HCT116 (cell line): ENCODE data around the gene NTRK3. TPM values are rescaled to one million over a fixed set of nuclear protein-coding genes. Genes with fewer than 3 reads are reported as not detected.

ENCODE experiments used
- ATAC-seq: fragments of 200-7000 bp; cut with Tn5 transposase; 2 replicates; pipeline ENCODE4 v1.9.1; 2020; ENCODE audit warnings: mild to moderate bottlenecking, moderate library complexity
- BruUV-seq: library from RNA; stranded (reverse); fragments of 400-500 nt; replicated peaks from 2 replicates; lab custom pipeline; 2021; lab: Mats Ljungman, UMichigan
- CTCF ChIA-PET: fragments of 300-600 bp; sonication (Branson Sonifier 250); formaldehyde crosslinking; loops from one replicate; lab custom pipeline; 2021; ENCODE audit warnings: antibody characterized with exemption; lab: Charles Lee
- POLR2A ChIA-PET: fragments of 300-600, 350-600 bp; sonication (Branson Sonifier 250); formaldehyde crosslinking; loops from one replicate; lab custom pipeline; 2021; ENCODE audit warnings: antibody characterized with exemption; lab: Charles Lee
- RAD21 ChIA-PET, 2 experiments: fragments of 300-600 bp; sonication (Branson Sonifier 250); formaldehyde crosslinking; loops; one replicate each; lab custom pipeline; 2023; ENCODE audit warnings: low total read pairs in 2 of 2; ENCODE audit not compliant: uncharacterized antibody in 2 of 2, unreplicated experiment in 2 of 2, low non-redundant PET in 1 of 2; lab: Charles Lee
- DNase-seq: peaks from one replicate; pipeline ENCODE4 v3.0.0-alpha.2; 2010; ENCODE audit warnings: low read depth, low spot score
- H2AFZ ChIP-seq: fragments of 200-600 bp; shearing (Covaris generic), sonication (generic); 2 replicates; pipeline ENCODE4 v1.6.1; 2017; ENCODE audit warnings: low read depth, mixed run types, mixed read lengths, antibody characterized with exemption, low read length; ENCODE audit not compliant: poor library complexity, severe bottlenecking
- H3K27ac ChIP-seq: 2 replicates; pipeline ENCODE4 v1.5.1; 2012; ENCODE audit warnings: low read depth, low read length
- H3K27me3 ChIP-seq: fragments of 200-600 bp; sonication (generic); 2 replicates; pipeline ENCODE4 v1.6.1; 2016; ENCODE audit warnings: mixed run types, low read length, mixed read lengths; ENCODE audit not compliant: insufficient read depth
- H3K36me3 ChIP-seq, 2 experiments: fragments of 200-500 bp in 1 of 2; fragments of 200-600 bp in 1 of 2; sonication (Bioruptor generic) in 1 of 2; sonication (generic) in 1 of 2; 2 replicates each; pipeline versions ENCODE4 v1.5.1 to v1.6.1; 2014 to 2016; ENCODE audit warnings: low read length in 2 of 2, inconsistent platforms in 1 of 2, mixed read lengths in 1 of 2, mixed run types in 1 of 2; ENCODE audit not compliant: insufficient read depth in 2 of 2, control insufficient read depth in 1 of 2
- H3K4me1 ChIP-seq, 2 experiments: fragments of 200-600 bp in 1 of 2; sonication (generic) in 1 of 2; 2 replicates each; pipeline versions ENCODE4 v1.5.1 to v1.6.1; 2012 to 2017; ENCODE audit warnings: low read length in 2 of 2, inconsistent platforms in 1 of 2, mild to moderate bottlenecking in 1 of 2, mixed read lengths in 1 of 2, mixed run types in 1 of 2, moderate library complexity in 1 of 2; ENCODE audit not compliant: insufficient read depth in 2 of 2, control insufficient read depth in 1 of 2
- H3K4me2 ChIP-seq: fragments of 200-600 bp; sonication (generic); 2 replicates; pipeline ENCODE4 v1.6.1; 2017; ENCODE audit warnings: mixed run types, low read length, mixed read lengths
- H3K4me3 ChIP-seq, 2 experiments: fragments of 200-600 bp in 1 of 2; sonication (generic) in 1 of 2; replicated peaks in 1 of 2; 2 replicates each; pipeline ENCODE4 v1.5.1; 2011 to 2016; ENCODE audit warnings: low read length in 2 of 2, control low read depth in 1 of 2, low read depth in 1 of 2, mild to moderate bottlenecking in 1 of 2, mixed read lengths in 1 of 2, mixed run types in 1 of 2
- H3K79me2 ChIP-seq: fragments of 200-600 bp; sonication (generic); 2 replicates; pipeline ENCODE4 v1.6.1; 2017; ENCODE audit warnings: mild to moderate bottlenecking, mixed run types, low read length, moderate library complexity, mixed read lengths; ENCODE audit not compliant: insufficient read depth
- H3K9ac ChIP-seq: fragments of 200-600 bp; sonication (generic); 2 replicates; pipeline ENCODE4 v1.6.1; 2016; ENCODE audit warnings: low read length, mixed read lengths
- H3K9me2 ChIP-seq: fragments of 200-600 bp; sonication (generic), shearing (Covaris generic); 2 replicates; pipeline ENCODE4 v1.6.1; 2017; ENCODE audit warnings: mixed run types, mild to moderate bottlenecking, moderate library complexity; ENCODE audit not compliant: insufficient read depth
- H3K9me3 ChIP-seq, 2 experiments: fragments of 200-500 bp in 1 of 2; fragments of 200-600 bp in 1 of 2; sonication (Bioruptor generic) in 1 of 2; sonication (generic) in 1 of 2; 2 replicates each; pipeline ENCODE4 v1.6.1; 2014 to 2017; ENCODE audit warnings: low read length in 2 of 2, mixed read lengths in 2 of 2, inconsistent platforms in 1 of 2, low read depth in 1 of 2, mild to moderate bottlenecking in 1 of 2, mixed run types in 1 of 2, moderate library complexity in 1 of 2; ENCODE audit not compliant: control insufficient read depth in 1 of 2, insufficient read depth in 1 of 2
- H4K20me1 ChIP-seq: fragments of 200-600 bp; sonication (generic), shearing (Covaris generic); 2 replicates; pipeline ENCODE4 v1.6.1; 2017; ENCODE audit warnings: mixed run types, mild to moderate bottlenecking, moderate library complexity; ENCODE audit not compliant: insufficient read depth
- CEBPB ChIP-seq: IDR thresholded peaks from 2 replicates; pipeline ENCODE4 v1.6.1; 2012; ENCODE audit warnings: low read depth
- EGR1 ChIP-seq: IDR thresholded peaks from 2 replicates; pipeline ENCODE4 v1.6.1; 2012; ENCODE audit warnings: low read depth
- ELF1 ChIP-seq: IDR thresholded peaks from 2 replicates; pipeline ENCODE4 v1.6.1; 2012; ENCODE audit warnings: low read depth, borderline replicate concordance
- EZH2 ChIP-seq: fragments of 200-600 bp; sonication (generic); IDR thresholded peaks from 2 replicates; pipeline ENCODE4 v1.6.1; 2017; ENCODE audit warnings: antibody characterized with exemption, mixed run types
- EZH2phosphoT487 ChIP-seq: fragments of 200-600 bp; IDR thresholded peaks from 2 replicates; pipeline ENCODE4 v1.6.1; 2018; ENCODE audit warnings: antibody characterized with exemption, borderline replicate concordance
- FOSL1 ChIP-seq: IDR thresholded peaks from 2 replicates; pipeline ENCODE4 v1.6.1; 2012; ENCODE audit warnings: low read depth
- JUND ChIP-seq: IDR thresholded peaks from 2 replicates; pipeline ENCODE4 v1.6.1; 2012
- SP1 ChIP-seq: IDR thresholded peaks from 2 replicates; pipeline ENCODE4 v1.6.1; 2012; ENCODE audit warnings: low read depth
- TCF7L2 ChIP-seq: IDR thresholded peaks from 2 replicates; pipeline ENCODE4 v1.7.0; 2011; ENCODE audit warnings: borderline replicate concordance, inconsistent platforms; ENCODE audit not compliant: insufficient read depth, insufficient read length; ENCODE audit errors: extremely low read depth
- YY1 ChIP-seq: IDR thresholded peaks from 2 replicates; pipeline ENCODE4 v1.6.1; 2011; ENCODE audit warnings: low read length, low read depth, moderate library complexity, mild to moderate bottlenecking; ENCODE audit not compliant: insufficient replicate concordance; ENCODE audit errors: extremely low read depth
- ZFX ChIP-seq: fragments of 450-650 bp; IDR thresholded peaks from 2 replicates; pipeline ENCODE4 v1.6.1; 2017
- ZNF274 ChIP-seq: fragments of 200-500 bp; sonication (Bioruptor generic); IDR thresholded peaks from 2 replicates; pipeline ENCODE4 v1.6.1; 2014; ENCODE audit warnings: mild to moderate bottlenecking, low read depth, low read length, inconsistent platforms
- intact Hi-C: fragments of 100-400 bp; cut with micrococcal nuclease; formaldehyde crosslinking; loops from 2 replicates; pipeline ENCODE4 v1.10.0; 2022
- total RNA-seq: library from RNA; stranded (reverse); gene quantifications from one replicate; pipeline ENCODE4 v1.2.1, GENCODE V29; 2021; ENCODE audit not compliant: unreplicated experiment
- TF ChIP-seq, protein P1 (sequence below), 3 experiments: fragments of 200-600 bp in 1 of 3; sonication (generic) in 1 of 3; IDR thresholded peaks in 2 of 3; conservative IDR thresholded peaks in 1 of 3; 2 replicates each; pipeline ENCODE4 v1.5.1; 2012 to 2017; ENCODE audit warnings: low read depth in 2 of 3, low read length in 2 of 3, antibody characterized with exemption in 1 of 3, borderline replicate concordance in 1 of 3, control low read depth in 1 of 3, mild to moderate bottlenecking in 1 of 3, mixed read lengths in 1 of 3, mixed run types in 1 of 3, moderate library complexity in 1 of 3; ENCODE audit not compliant: insufficient read depth in 1 of 3
- TF ChIP-seq, protein P2 (sequence below): IDR thresholded peaks from 2 replicates; pipeline ENCODE4 v1.6.1; 2011; ENCODE audit warnings: mild to moderate bottlenecking, low read length, moderate library complexity; ENCODE audit not compliant: insufficient replicate concordance; ENCODE audit errors: extremely low read depth
- TF ChIP-seq, protein P3 (sequence below): IDR thresholded peaks from 2 replicates; pipeline ENCODE4 v1.6.1; 2012
- TF ChIP-seq, protein P4 (sequence below): IDR thresholded peaks from 2 replicates; pipeline ENCODE4 v1.6.1; 2012

NTRK3 gene
- total RNA-seq, 1 experiment from 2014 or later = not detected

DNA sequence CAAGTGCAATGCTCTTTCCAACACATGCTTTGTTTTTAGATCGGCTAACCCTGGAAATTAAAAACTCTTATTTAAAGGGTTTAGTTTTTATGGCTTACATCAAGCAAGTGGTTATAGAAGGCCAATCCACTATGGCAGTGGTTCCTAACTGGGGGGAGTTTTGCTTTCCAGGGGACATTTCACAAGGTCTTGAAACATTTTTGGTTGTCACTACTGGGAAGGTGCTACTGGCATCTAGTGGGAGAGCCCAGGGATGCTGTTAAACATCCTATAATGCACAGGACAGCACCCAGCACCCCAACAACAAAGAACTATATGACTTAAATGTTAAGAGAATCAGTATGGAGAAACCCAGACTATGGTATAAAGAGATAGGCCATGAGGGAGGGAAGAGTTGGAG is 439.0 kb downstream of the NTRK3 start:
- Histone ChIP-seq H3K9me2 (no peaks in the 10 kb centered on the region), H3K36me3 (no peaks in the 10 kb centered on the region), H3K27me3 (no peaks in the 10 kb centered on the region), H4K20me1 (no peaks in the 10 kb centered on the region; the same call in 1 of the 2 replicates), H3K9ac (no peak overlapping the region), H3K9me3 (peaks cover 0 to 28% of the 10 kb centered on the region in 2 experiments; a peak in 2 of 4 replicates), H3K4me1 (no peaks in the 10 kb centered on the region), H3K27ac (no peak overlapping the region), H3K79me2 (no peaks in the 10 kb centered on the region), H3K4me2 (no peak overlapping the region), H3K4me3 (no peak overlapping the region), H2AFZ (no peak overlapping the region)
- intact Hi-C loops = no loop called here
- CTCF ChIA-PET = no interaction called here
- TF ChIP-seq YY1 (no peak), JUND (no peak), ZFX (no peak), EZH2 (no peak), CEBPB (no peak), SP1 (no peak), ZNF274 (no peak), FOSL1 (no peak)
- TF ChIP-seq, protein P1, sequence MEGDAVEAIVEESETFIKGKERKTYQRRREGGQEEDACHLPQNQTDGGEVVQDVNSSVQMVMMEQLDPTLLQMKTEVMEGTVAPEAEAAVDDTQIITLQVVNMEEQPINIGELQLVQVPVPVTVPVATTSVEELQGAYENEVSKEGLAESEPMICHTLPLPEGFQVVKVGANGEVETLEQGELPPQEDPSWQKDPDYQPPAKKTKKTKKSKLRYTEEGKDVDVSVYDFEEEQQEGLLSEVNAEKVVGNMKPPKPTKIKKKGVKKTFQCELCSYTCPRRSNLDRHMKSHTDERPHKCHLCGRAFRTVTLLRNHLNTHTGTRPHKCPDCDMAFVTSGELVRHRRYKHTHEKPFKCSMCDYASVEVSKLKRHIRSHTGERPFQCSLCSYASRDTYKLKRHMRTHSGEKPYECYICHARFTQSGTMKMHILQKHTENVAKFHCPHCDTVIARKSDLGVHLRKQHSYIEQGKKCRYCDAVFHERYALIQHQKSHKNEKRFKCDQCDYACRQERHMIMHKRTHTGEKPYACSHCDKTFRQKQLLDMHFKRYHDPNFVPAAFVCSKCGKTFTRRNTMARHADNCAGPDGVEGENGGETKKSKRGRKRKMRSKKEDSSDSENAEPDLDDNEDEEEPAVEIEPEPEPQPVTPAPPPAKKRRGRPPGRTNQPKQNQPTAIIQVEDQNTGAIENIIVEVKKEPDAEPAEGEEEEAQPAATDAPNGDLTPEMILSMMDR (IDR thresholded peaks at IDR 0.05 in 2 of 3, conservative IDR thresholded peaks at IDR 0.05 in 1 of 3; ENCODE audit: borderline replicate concordance in 1 of 3, insufficient read depth in 1 of 3, low read depth in 2 of 3, low read length in 2 of 3) = no peak
- POLR2A ChIA-PET = no interaction called here
- RAD21 ChIA-PET = no interaction called here
- BruUV-seq = no TSS peak
- ATAC-seq (no peak), DNase-seq (no peak)

DNA sequence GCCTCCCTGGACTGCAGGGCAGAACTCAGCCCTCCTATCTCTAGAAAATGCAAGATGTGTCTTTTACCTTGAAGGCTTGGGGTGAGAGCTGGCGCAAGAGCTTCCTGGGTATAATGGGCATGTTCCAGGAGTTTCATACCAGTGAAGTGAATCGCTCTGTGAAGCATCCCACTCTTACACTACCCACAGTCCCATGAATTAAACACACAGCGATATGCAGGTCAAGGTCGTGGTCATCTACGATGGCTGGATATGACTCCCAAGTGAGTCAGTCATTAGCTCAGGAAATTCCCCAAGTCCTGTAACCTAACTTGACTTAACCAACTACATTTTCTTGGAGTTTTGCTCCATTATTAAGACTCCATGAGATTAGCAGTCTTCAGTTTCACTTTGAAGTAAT is 439.7 kb downstream of the NTRK3 start:
- Histone ChIP-seq H4K20me1 (no peaks in the 10 kb centered on the region; the same call in 1 of the 2 replicates), H3K4me2 (no peak overlapping the region), H2AFZ (no peak overlapping the region), H3K4me3 (no peak overlapping the region), H3K36me3 (no peaks in the 10 kb centered on the region), H3K9me2 (no peaks in the 10 kb centered on the region), H3K9me3 (peaks cover 0 to 30% of the 10 kb centered on the region in 2 experiments; a peak in 2 of 4 replicates), H3K79me2 (no peaks in the 10 kb centered on the region), H3K27ac (no peak overlapping the region), H3K4me1 (no peaks in the 10 kb centered on the region), H3K9ac (no peak overlapping the region), H3K27me3 (no peaks in the 10 kb centered on the region)
- BruUV-seq = no TSS peak
- ATAC-seq (no peak), DNase-seq (no peak)
- ChIA-PET RAD21 (no interaction called here), CTCF (no interaction called here), POLR2A (no interaction called here)
- intact Hi-C loops = no loop called here
- no peak for TF ChIP-seq ZFX
- TF ChIP-seq, protein P2, sequence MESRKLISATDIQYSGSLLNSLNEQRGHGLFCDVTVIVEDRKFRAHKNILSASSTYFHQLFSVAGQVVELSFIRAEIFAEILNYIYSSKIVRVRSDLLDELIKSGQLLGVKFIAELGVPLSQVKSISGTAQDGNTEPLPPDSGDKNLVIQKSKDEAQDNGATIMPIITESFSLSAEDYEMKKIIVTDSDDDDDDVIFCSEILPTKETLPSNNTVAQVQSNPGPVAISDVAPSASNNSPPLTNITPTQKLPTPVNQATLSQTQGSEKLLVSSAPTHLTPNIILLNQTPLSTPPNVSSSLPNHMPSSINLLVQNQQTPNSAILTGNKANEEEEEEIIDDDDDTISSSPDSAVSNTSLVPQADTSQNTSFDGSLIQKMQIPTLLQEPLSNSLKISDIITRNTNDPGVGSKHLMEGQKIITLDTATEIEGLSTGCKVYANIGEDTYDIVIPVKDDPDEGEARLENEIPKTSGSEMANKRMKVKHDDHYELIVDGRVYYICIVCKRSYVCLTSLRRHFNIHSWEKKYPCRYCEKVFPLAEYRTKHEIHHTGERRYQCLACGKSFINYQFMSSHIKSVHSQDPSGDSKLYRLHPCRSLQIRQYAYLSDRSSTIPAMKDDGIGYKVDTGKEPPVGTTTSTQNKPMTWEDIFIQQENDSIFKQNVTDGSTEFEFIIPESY = no peak
- TF ChIP-seq, protein P3, sequence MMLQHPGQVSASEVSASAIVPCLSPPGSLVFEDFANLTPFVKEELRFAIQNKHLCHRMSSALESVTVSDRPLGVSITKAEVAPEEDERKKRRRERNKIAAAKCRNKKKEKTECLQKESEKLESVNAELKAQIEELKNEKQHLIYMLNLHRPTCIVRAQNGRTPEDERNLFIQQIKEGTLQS = no peak
- TF ChIP-seq EZH2phosphoT487 = no peak
- TF ChIP-seq, protein P4, sequence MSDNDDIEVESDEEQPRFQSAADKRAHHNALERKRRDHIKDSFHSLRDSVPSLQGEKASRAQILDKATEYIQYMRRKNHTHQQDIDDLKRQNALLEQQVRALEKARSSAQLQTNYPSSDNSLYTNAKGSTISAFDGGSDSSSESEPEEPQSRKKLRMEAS = no peak
- no peak for TF ChIP-seq EGR1
- no peak for TF ChIP-seq ELF1
- TF ChIP-seq YY1 = no peak
- TF ChIP-seq FOSL1 = no peak
- no peak for TF ChIP-seq TCF7L2
- TF ChIP-seq CEBPB = no peak
